PC-9 (cell line): ENCODE data around the gene VEGFB. TPM values are rescaled to one million over a fixed set of nuclear protein-coding genes. Genes with fewer than 3 reads are reported as not detected.

ENCODE experiments used
- BruUV-seq: library from RNA; stranded (reverse); fragments of 400-500 nt; replicated peaks from 2 replicates; lab custom pipeline; 2021; lab: Mats Ljungman, UMichigan
- CTCF ChIA-PET: fragments of 300-600 bp; sonication (Branson Sonifier 250); formaldehyde crosslinking; loops from one replicate; lab custom pipeline; 2022; ENCODE audit warnings: antibody characterized with exemption; lab: Charles Lee
- POLR2A ChIA-PET: fragments of 300-600 bp; sonication (Branson Sonifier 250); formaldehyde crosslinking; loops from one replicate; lab custom pipeline; 2022; ENCODE audit warnings: antibody characterized with exemption; ENCODE audit not compliant: unreplicated experiment; lab: Charles Lee
- DNase-seq, 2 experiments: peaks; one replicate each; pipeline versions ENCODE4 v3.0.0 to v3.0.0-alpha.2; 2015 to 2022; ENCODE audit warnings: mixed read lengths in 1 of 2
- H2AFZ ChIP-seq: fragments of 200-600 bp; sonication (generic); 2 replicates; pipeline ENCODE4 v1.8.1; 2017; ENCODE audit warnings: antibody characterized with exemption
- H3F3A ChIP-seq: fragments of 200-600 bp; sonication (generic); 2 replicates; pipeline ENCODE4 v1.8.1; 2017; ENCODE audit warnings: antibody characterized with exemption, mild to moderate bottlenecking, low read depth; ENCODE audit not compliant: insufficient read depth
- H3K27ac ChIP-seq: fragments of 200-600 bp; sonication (generic); 2 replicates; pipeline ENCODE4 v1.6.1; 2016; ENCODE audit warnings: mixed run types
- H3K27me3 ChIP-seq: fragments of 200-600 bp; sonication (generic); 2 replicates; pipeline ENCODE4 v1.6.1; 2016; ENCODE audit warnings: low read depth, mixed run types; ENCODE audit not compliant: insufficient read depth
- H3K36me3 ChIP-seq: fragments of 200-600 bp; sonication (generic); 2 replicates; pipeline ENCODE4 v1.6.1; 2016; ENCODE audit warnings: low read depth, mixed run types
- H3K4me1 ChIP-seq: fragments of 200-600 bp; sonication (generic); replicated peaks from 2 replicates; pipeline ENCODE4 v1.6.1; 2016; ENCODE audit warnings: mixed run types; ENCODE audit not compliant: insufficient read depth
- H3K4me2 ChIP-seq: fragments of 200-600 bp; sonication (generic); 2 replicates; pipeline ENCODE4 v1.6.1; 2017; ENCODE audit warnings: mixed run types
- H3K4me3 ChIP-seq: fragments of 200-600 bp; sonication (generic); 2 replicates; pipeline ENCODE4 v1.6.1; 2016; ENCODE audit warnings: mixed run types
- H3K79me2 ChIP-seq: fragments of 200-600 bp; sonication (generic); 2 replicates; pipeline ENCODE4 v1.6.1; 2017; ENCODE audit warnings: low read depth, mixed run types
- H3K9me2 ChIP-seq: fragments of 200-600 bp; sonication (generic); 2 replicates; pipeline ENCODE4 v1.8.1; 2017; ENCODE audit warnings: mild to moderate bottlenecking; ENCODE audit not compliant: insufficient read depth
- H3K9me3 ChIP-seq: fragments of 200-600 bp; sonication (generic); 2 replicates; pipeline ENCODE4 v1.8.1; 2016; ENCODE audit warnings: low read depth; ENCODE audit not compliant: insufficient read depth
- H4K20me1 ChIP-seq: fragments of 200-600 bp; sonication (generic); 2 replicates; pipeline ENCODE4 v1.8.1; 2017; ENCODE audit not compliant: insufficient read depth
- EZH2 ChIP-seq: fragments of 200-600 bp; sonication (generic); IDR thresholded peaks from 2 replicates; pipeline ENCODE4 v1.8.0; 2017; ENCODE audit warnings: antibody characterized with exemption, low read depth
- intact Hi-C: fragments of 100-400 bp; cut with micrococcal nuclease; formaldehyde crosslinking; loops from one replicate; pipeline ENCODE4 v1.10.0; 2022; ENCODE audit not compliant: unreplicated experiment
- total RNA-seq: library from RNA; stranded (reverse); gene quantifications from 2 replicates; pipeline ENCODE4 v1.2.3, GENCODE V29; 2021
- TF ChIP-seq, protein P1 (sequence below): fragments of 200-600 bp; sonication (generic); conservative IDR thresholded peaks from 2 replicates; pipeline ENCODE4 v1.6.1; 2017; ENCODE audit warnings: mixed run types, antibody characterized with exemption, mild to moderate bottlenecking, moderate library complexity

The VEGFB gene
- total RNA-seq, 1 experiment from 2014 or later, result 129 TPM

DNA sequence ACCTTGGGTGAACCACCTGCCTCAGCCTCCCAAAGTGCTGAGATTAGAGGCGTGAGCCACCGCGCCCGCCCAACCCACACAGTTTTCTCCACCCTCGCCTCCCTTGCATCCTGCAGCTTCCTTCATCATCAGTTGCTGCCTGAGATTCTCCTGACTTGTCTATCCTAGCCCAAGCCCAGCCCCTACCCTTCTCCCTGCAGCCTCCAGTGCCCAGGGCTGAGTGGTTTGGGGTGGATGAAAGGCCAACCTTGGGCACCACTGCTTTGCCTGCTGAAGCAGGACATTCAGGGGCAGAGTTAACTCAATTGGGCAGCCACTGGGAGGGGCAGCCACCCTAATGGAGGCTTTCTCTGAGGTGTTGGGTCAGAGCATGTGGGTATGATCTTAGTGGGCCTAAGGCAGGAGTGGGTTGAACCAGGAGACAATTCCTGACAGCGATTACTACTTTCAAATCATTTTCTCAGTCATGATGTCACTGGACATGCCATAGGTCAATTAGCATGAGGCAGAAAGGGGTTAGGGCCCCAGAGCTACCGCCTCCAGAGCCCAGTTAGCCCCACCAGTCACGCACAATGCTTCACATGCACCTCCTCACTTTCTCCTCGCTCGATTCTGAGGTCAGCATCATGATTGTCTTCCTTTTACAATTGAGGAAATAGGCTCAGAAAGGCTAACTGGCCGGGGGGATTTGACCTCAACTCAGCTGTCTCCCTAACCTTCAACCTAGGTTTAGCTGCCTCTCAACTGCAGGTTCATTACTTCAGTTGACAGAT lies 5.5 kb downstream of the VEGFB start:
- BruUV-seq, result no TSS peak
- Histone ChIP-seq H4K20me1 (peaks cover 14% of the 10 kb centered on the region), H3K4me3 (peak overlapping the region; percentile 90; the same call in 1 of the 2 replicates), H3K4me1 (peaks cover 46% of the 10 kb centered on the region), H3K9me2 (no peaks in the 10 kb centered on the region), H3K27ac (peak overlapping the region; percentile 97), H3K9me3 (no peaks in the 10 kb centered on the region), H3F3A (peaks cover 53% of the 10 kb centered on the region), H3K4me2 (peak overlapping the region; percentile 95), H3K27me3 (no peaks in the 10 kb centered on the region), H3K79me2 (peaks cover 44% of the 10 kb centered on the region), H2AFZ (no peak overlapping the region), H3K36me3 (peaks cover 10% of the 10 kb centered on the region)
- CTCF ChIA-PET, result interaction anchor here (0.5 to 1.1 kb wide), 3 partner anchors 27 to 449 kb away, joined by 3 to 15 read pairs (median 6); no protein-coding TSS in a partner anchor
- POLR2A ChIA-PET, result no interaction called here
- DNase-seq, result peak in 1 of 2 experiments; percentile 37
- intact Hi-C loops, result loop anchor here (1.0 to 2.0 kb wide), 3 partner anchors 10 to 77 kb away; partner anchors contain the start of genes DNAJC4, ESRRA and TRMT112
- no peak for TF ChIP-seq EZH2
- TF ChIP-seq, protein P1, sequence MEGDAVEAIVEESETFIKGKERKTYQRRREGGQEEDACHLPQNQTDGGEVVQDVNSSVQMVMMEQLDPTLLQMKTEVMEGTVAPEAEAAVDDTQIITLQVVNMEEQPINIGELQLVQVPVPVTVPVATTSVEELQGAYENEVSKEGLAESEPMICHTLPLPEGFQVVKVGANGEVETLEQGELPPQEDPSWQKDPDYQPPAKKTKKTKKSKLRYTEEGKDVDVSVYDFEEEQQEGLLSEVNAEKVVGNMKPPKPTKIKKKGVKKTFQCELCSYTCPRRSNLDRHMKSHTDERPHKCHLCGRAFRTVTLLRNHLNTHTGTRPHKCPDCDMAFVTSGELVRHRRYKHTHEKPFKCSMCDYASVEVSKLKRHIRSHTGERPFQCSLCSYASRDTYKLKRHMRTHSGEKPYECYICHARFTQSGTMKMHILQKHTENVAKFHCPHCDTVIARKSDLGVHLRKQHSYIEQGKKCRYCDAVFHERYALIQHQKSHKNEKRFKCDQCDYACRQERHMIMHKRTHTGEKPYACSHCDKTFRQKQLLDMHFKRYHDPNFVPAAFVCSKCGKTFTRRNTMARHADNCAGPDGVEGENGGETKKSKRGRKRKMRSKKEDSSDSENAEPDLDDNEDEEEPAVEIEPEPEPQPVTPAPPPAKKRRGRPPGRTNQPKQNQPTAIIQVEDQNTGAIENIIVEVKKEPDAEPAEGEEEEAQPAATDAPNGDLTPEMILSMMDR, result no peak

GRCh38 chr11:64240435-64241240 lies 6.3 kb downstream of the VEGFB start, which contains the start of gene FKBP2:
Gene FKBP2 (plus strand): TSS chr11:64241095. CDS start chr11:64242388, 1,293 bp downstream.
- CTCF ChIA-PET, result interaction anchor here (0.6 to 1.5 kb wide), 4 partner anchors 31 to 615 kb away, joined by 3 to 11 read pairs (median 6); no protein-coding TSS in a partner anchor

More at GRCh38 chr11:64240435-64241240, 6.3 kb downstream of the VEGFB start, which contains the start of gene FKBP2:
- H3K4me3 ChIP-seq, result peak within 1 kb of the TSS; percentile 90
- H2AFZ ChIP-seq, result peak within 1 kb of the TSS; percentile 69
- POLR2A ChIA-PET, result interaction anchor here (0.6 to 1.0 kb wide), 8 partner anchors 8 to 1617 kb away, joined by 3 to 17 read pairs (median 4); partner anchors contain the start of gene PRDX5
- DNase-seq, result peak; percentile 97 to 98
- peaks cover 10% of the 10 kb centered on the region for H3K36me3 ChIP-seq
- no peaks in the 10 kb centered on the region for H3K27me3 ChIP-seq
- H3K4me1 ChIP-seq, result peaks cover 46% of the 10 kb centered on the region
- peak within 1 kb of the TSS; percentile 97 for H3K27ac ChIP-seq
- TF ChIP-seq, protein P1, result no peak
- TF ChIP-seq EZH2, result no peak
- H3K9me3 ChIP-seq, result no peaks in the 10 kb centered on the region
- H3K9me2 ChIP-seq, result no peaks in the 10 kb centered on the region
- peaks cover 58% of the 10 kb centered on the region for H3F3A ChIP-seq
- peaks cover 45% of the 10 kb centered on the region for H3K79me2 ChIP-seq
- peak within 1 kb of the TSS; percentile 95 for H3K4me2 ChIP-seq
- peaks cover 11% of the 10 kb centered on the region; the same call in 1 of the 2 replicates for H4K20me1 ChIP-seq
- intact Hi-C loops, result loop anchor here (1.0 to 2.0 kb wide), 4 partner anchors 10 to 76 kb away; partner anchors contain the start of genes DNAJC4, ESRRA and TRMT112
- TSS peak; percentile 81 for BruUV-seq
